IPS-18c (cell line): ENCODE data around the gene SLC8A3.
"Not testable (repeated sequence)": the region's sequence is repeated elsewhere in the genome, so short reads cannot be mapped to it uniquely, and the experiment has no call there.

ENCODE experiments used
- H3K4me3 ChIP-seq: 2 replicates; pipeline ENCODE4 v1.7.0; 2013; ENCODE audit warnings: low read depth, mild to moderate bottlenecking, low read length, moderate library complexity; ENCODE audit not compliant: insufficient read depth
- H3K9me3 ChIP-seq: one replicate; pipeline ENCODE4 v1.6.1; 2013; ENCODE audit warnings: mild to moderate bottlenecking, low read length, moderate library complexity; ENCODE audit not compliant: control insufficient read depth, insufficient read depth

Gene SLC8A3, protein sequence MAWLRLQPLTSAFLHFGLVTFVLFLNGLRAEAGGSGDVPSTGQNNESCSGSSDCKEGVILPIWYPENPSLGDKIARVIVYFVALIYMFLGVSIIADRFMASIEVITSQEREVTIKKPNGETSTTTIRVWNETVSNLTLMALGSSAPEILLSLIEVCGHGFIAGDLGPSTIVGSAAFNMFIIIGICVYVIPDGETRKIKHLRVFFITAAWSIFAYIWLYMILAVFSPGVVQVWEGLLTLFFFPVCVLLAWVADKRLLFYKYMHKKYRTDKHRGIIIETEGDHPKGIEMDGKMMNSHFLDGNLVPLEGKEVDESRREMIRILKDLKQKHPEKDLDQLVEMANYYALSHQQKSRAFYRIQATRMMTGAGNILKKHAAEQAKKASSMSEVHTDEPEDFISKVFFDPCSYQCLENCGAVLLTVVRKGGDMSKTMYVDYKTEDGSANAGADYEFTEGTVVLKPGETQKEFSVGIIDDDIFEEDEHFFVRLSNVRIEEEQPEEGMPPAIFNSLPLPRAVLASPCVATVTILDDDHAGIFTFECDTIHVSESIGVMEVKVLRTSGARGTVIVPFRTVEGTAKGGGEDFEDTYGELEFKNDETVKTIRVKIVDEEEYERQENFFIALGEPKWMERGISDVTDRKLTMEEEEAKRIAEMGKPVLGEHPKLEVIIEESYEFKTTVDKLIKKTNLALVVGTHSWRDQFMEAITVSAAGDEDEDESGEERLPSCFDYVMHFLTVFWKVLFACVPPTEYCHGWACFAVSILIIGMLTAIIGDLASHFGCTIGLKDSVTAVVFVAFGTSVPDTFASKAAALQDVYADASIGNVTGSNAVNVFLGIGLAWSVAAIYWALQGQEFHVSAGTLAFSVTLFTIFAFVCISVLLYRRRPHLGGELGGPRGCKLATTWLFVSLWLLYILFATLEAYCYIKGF

DNA sequence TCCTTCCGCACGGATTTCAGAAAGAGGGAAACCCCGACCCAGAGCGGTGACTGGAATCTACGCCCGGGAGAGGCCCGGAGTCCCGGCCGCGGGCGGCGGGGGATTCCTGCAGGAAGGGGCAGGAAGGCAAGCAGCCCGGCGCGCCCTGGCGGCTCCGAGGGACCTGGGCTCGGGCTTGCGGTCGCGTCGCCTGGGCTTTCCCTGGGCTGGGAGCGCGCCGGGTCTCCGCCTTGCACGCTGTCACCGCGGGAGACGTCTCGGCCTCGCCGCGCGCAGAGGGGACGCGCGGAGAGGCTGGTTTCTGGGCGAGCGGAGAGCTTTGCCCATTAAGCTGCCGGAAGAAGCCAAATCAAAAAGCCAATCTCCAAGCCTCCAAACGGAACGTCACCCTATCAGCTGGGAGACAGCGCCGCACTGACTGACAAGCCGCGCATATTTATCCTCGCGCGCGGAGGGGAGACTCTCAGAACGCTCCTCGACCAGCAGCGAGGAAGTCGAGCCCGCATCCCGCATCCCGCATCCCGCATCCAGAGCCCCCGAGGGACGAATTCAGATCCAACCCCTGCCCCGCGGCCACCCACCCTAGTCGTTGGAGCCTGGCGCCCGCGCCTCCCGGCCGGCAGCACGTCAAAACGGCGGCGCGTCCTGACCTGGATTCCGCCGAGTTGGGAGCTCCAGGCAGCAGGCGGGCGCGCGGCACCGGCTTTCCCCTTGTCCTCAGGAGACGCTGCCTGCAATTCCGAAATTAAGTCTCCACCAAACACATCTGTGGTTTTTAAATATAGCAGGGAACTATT, at the start of gene SLC8A3:
TSS of gene SLC8A3 (minus strand) at position 293 of the 797 bp plus-strand sequence. CDS start 20,529 bp downstream, outside the sequence.
- peak within 1 kb of the TSS; percentile 59 for H3K4me3 ChIP-seq
- peaks cover 2% of the 10 kb centered on the region for H3K9me3 ChIP-seq

GRCh38 chr14:70237710-70238109, 49.0 kb upstream of the SLC8A3 start:
- H3K4me3 ChIP-seq, result no peak overlapping the region
- no peaks in the 10 kb centered on the region for H3K9me3 ChIP-seq

DNA sequence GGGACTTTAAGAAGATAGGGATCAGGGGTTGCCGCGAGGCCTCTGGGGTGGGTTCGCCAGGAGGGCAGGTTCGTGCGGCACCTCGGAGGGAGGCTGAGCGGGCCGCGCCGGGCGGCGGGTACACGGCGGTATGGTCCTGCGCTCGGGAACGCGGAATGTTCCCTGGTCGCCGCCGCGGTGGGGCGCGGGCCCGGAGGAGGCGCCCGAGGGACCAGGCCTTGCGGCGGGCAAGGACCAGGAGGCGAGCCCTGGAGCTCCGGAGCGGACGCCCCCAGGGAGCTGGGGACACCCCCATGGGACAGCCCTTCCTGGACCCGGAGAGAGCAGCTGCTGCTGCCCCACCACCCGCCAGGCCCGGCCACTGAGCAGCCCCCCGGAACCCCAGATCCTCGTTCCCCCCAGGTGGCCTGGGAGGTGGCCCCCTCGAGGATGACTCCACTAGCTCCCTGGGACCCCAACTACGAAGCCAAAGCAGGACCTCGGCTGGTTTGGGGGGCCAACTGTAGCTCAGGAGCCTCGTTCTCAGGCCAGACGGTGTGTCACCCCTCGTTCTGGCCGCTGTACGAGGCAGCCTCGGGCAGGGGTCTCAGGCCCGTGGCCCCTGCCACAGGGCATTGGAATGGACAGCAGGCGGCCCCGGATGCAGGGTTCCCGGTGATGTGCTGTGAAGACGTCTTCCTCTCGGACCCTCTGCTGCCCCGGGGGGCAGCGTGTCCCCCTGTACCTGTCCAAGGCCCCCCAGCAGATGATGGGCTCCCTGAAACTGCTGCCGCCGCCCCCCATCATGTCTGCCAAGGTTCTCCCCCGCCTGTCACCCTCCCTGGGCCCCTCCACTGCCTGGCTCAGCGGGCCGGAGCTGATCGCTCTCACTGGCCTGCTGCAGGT, 45.6 kb upstream of the SLC8A3 start:
- Histone ChIP-seq H3K9me3 (no peaks in the 10 kb centered on the region), H3K4me3 (no peak overlapping the region)

- not testable (repeated sequence) for H3K4me3 ChIP-seq, H3K9me3 ChIP-seq
Observed at GRCh38 chr14:70231756-70232544, 43.2 kb upstream of the SLC8A3 start.

DNA sequence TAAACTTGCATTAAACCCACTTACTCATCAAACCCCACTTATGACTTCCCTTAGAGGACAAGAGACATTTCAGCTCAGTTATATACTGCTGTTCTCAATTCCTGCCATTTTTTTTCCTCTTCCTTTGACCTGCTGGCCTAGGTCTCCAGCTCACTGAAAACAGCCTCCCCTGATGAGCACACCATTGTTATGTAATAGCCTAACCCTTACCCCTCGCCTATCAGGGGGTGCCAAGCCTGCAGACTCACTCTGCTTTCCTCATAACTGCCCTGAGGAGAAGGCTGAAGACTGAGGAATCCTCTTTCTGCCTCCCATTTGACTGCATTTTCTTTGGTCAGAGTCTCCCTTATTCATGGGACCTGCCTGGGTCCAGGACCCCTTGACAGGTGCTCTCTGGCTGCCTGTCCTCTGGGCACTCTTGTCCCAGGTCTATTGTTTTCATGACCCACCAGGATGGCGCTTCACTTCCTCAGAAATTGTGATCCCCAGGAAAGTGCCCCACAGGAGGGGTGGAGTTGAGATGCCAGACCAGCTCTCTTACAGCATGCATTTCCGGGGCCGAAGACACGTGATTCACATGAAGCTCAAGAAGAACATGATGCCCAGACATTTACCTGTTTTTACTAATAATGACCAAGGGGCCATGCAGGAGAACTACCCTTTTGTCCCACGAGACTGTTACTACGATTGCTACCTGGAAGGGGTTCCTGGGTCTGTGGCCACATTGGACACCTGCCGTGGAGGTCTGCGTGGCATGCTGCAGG, 41.3 kb upstream of the SLC8A3 start:
- not testable (repeated sequence) for H3K4me3 ChIP-seq, H3K9me3 ChIP-seq

DNA sequence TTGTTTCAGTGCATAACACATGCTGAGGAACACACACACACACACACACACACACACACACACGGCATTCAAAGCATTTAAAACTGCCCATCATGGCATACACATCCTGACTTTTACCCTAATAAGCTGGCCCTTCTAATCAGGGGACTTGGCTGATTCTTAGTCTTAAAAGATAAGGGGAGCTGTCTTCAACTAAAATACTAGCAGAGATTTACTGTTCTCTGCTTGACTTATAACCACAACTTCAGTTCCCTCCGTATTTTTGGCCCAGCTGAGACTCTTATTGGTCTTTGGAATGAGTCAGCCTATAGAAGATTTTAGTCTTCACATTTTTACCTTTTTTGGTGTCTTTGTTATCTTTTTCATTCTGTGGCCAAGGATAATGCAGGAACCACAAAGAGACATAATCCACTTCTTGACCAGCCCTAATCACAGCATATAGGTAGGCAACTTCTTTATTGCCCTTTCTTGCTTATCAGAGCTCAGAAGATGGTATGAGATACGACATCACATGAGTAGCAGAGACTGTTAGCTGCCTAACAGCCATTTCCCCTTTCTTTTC, 25.1 kb upstream of the SLC8A3 start:
- no peaks in the 10 kb centered on the region for H3K9me3 ChIP-seq
- H3K4me3 ChIP-seq, result no peak overlapping the region

- Histone ChIP-seq H3K4me3 (no peak overlapping the region), H3K9me3 (no peaks in the 10 kb centered on the region)
Observed at GRCh38 chr14:70212752-70213151, 24.0 kb upstream of the SLC8A3 start.

DNA sequence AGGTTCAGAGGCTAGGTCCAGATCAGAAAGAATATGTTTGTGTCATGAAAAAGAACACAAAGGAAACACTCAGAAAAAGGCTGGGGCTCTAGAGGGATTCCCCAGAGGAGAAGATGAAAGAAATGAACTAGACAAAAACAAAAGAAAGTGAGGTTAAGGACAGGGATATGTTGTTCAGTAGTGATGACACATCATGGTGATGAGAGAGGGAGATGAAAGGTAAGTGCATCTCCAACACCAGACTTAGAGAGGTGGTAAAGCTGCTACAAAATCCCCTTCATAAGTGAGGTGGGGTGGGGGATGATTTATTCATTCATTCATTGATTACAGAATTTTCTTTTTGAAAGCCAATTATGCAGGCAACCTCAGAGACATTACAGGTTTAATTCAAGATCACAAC, 19.6 kb upstream of the SLC8A3 start:
- no peaks in the 10 kb centered on the region for H3K9me3 ChIP-seq
- no peak overlapping the region for H3K4me3 ChIP-seq

- H3K9me3 ChIP-seq, result no peaks in the 10 kb centered on the region
Observed at GRCh38 chr14:70203686-70204085, 14.9 kb upstream of the SLC8A3 start.

DNA sequence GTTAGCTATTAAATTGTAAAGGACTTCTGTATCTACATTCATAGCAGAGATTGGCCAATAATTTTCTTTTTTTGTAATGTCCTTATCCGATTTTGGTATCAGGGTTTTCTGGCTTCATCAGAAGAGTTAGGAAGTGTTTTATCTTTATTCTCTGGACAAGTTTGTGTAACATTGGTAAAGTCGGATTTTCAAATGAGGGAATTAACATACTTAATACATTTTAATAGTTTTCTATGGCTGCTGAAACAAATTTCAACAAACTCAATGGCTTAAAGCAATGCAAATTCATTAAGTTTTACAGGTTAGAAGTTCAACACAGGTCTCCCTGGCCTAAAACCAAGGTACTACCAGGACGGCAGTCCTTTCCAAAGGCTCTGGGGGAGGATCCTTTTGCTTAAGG, 13.2 kb upstream of the SLC8A3 start:
- Histone ChIP-seq H3K4me3 (no peak overlapping the region), H3K9me3 (no peaks in the 10 kb centered on the region)

More at GRCh38 chr14:70203686-70204085, 14.9 kb upstream of the SLC8A3 start:
- no peak overlapping the region for H3K4me3 ChIP-seq

DNA sequence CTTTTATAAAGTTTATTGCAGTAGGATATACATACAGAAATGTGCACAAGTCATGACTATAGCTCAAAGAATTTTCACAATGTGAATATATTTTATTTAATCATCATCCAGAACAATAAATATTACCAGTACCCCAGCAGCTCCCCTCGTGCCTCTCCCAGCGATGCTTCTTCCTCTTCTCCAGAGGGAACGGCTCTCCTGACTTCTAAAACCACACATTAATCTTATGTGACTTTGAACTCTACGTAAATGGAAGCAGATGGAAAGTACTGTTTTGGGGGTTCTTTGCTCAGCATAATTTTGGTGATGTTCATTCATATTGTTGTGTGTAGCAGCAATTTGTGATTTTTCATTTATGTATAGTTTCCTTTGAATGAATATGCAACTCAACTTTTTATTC, 4.6 kb upstream of the SLC8A3 start:
- H3K4me3 ChIP-seq, result no peak overlapping the region

GRCh38 chr14:70192915-70193314, 4.2 kb upstream of the SLC8A3 start:
- Histone ChIP-seq H3K9me3 (peaks cover 2% of the 10 kb centered on the region), H3K4me3 (no peak overlapping the region)

More for the DNA sequence above, 4.6 kb upstream of the SLC8A3 start:
- H3K9me3 ChIP-seq, result peaks cover 2% of the 10 kb centered on the region

DNA sequence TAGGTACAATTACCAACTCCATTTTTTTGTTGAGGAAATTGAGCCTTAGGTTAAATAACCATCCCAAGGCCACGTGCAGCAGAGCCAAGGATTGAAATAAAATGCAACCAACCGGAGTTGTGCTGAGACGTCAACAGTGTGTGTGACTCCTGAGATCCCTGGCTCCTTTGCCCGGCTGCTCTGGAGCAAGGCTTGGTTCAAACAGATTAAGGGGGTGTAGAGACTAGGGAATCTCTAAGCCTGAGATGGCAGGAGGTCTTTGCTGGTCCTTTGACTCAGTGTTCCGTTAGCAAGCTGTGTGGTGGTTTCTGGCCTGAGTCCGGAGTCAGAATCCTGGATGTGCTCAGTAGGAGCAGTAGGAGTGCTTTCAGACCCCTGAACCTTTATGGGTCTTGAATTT, 1.4 kb upstream of the SLC8A3 start:
- Histone ChIP-seq H3K9me3 (peaks cover 2% of the 10 kb centered on the region), H3K4me3 (no peak overlapping the region)

DNA sequence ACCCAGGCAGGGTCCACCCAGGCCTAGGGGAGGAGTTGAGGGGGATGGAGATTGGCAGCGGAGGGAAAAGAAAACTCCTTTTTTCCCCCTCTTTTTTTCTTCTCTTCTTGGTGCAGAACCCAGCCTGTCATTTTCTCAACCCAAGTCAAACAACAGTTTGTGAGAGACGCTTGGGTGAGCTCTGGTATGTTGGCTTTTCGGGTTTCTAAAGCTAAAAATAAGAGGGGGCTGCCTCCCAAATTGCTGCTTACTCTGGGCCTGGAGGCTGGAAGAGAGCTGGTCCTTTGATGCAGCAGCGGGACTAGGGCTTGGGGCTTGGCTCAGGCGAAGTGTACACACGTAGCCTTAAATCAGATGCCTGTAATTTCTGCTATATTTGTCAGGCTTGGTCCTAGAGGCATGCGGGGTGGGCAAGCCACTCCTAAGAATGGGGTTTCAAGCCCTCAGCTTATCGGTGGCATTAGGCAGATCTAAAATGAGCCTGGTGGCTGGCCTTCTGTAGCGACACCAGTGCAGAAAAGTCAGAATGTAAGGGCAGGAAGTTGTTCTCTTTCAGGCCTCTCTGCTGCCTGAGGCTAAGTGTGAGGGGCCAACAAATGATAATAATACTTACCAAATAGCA, 816 bp upstream of the SLC8A3 start:
- Histone ChIP-seq H3K9me3 (peaks cover 2% of the 10 kb centered on the region), H3K4me3 (peak overlapping the region; percentile 59)

DNA sequence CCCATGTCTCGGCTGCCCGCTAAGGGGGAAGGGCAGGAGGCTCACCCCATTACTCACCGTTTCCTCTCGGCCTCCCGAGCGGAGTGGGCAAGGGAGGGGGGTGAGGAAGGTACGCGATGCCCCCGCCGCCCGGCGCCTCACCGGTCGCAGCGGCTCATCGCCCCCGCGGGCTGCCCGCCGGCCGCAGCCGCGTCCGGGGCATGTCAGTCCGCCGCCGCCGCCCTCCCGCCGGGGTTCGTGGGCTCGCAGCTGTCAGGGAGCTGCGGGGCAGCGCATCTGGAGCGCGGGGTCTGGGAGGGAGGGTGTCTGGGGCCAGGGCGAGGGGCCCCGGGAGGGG, 461 bp downstream of the SLC8A3 start:
- H3K9me3 ChIP-seq, result peaks cover 2% of the 10 kb centered on the region
- peak overlapping the region; percentile 59 for H3K4me3 ChIP-seq
